Gastroesophageal sphincter (tissue), 4 donors: ENCODE measurements around the gene CNGA3. TPM values are rescaled to one million over a fixed set of nuclear protein-coding genes. Genes with fewer than 3 reads are reported as not detected.
"Not testable (repeated sequence)": the region's sequence is repeated elsewhere in the genome, so short reads cannot be mapped to it uniquely, and the experiment has no call there.

ENCODE experiments used
- ATAC-seq: fragments of 150-250 bp; one replicate; pipeline ENCODE4 v1.9.1; 2016; ENCODE audit warnings: mild to moderate bottlenecking, moderate library complexity
- H3K27ac ChIP-seq, 4 donors: fragments of 200-600 bp; sonication (generic) in 3 of 4; 1 replicate in 3 of 4; 2 replicates in 1 of 4; pipeline ENCODE4 v1.5.1; 2016 to 2019
- H3K27me3 ChIP-seq: fragments of 200-600 bp; sonication (generic); one replicate; pipeline ENCODE4 v1.5.1; 2019
- H3K36me3 ChIP-seq, 2 donors: fragments of 200-600 bp; sonication (generic); one replicate each; pipeline ENCODE4 v1.5.1; 2019; ENCODE audit warnings: control low read depth in 1 of 2
- H3K4me1 ChIP-seq, 3 donors: fragments of 200-600 bp; sonication (generic); 1 replicate in 2 of 3; 2 replicates in 1 of 3; pipeline ENCODE4 v1.5.1; 2016 to 2019; ENCODE audit warnings: control low read depth in 2 of 3
- H3K4me3 ChIP-seq, 2 donors: fragments of 200-600 bp; sonication (generic); one replicate each; pipeline ENCODE4 v1.5.1; 2019; ENCODE audit warnings: mild to moderate bottlenecking in 1 of 2, moderate library complexity in 1 of 2
- H3K9me3 ChIP-seq, 3 donors: fragments of 200-600 bp; sonication (generic); one replicate each; pipeline ENCODE4 v1.5.1; 2017 to 2019; ENCODE audit warnings: control low read depth in 2 of 3
- CTCF ChIP-seq, 4 experiments: fragments of 200-600 bp in 2 of 4; fragments of 450-650 bp in 2 of 4; sonication (generic) in 1 of 4; IDR thresholded peaks; one replicate each; pipeline ENCODE4 v1.5.1; 2017 to 2019; ENCODE audit warnings: antibody characterized with exemption in 4 of 4, mild to moderate bottlenecking in 2 of 4, moderate library complexity in 2 of 4
- EP300 ChIP-seq: sonication (generic); formaldehyde crosslinking; IDR thresholded peaks from one replicate; pipeline ENCODE4 v1.6.1; 2017; ENCODE audit warnings: antibody characterized with exemption, mild to moderate bottlenecking
- POLR2A ChIP-seq, 2 donors: fragments of 450-650 bp; IDR thresholded peaks; one replicate each; pipeline ENCODE4 v1.6.1; 2017; ENCODE audit warnings: antibody characterized with exemption in 2 of 2, mild to moderate bottlenecking in 2 of 2, moderate library complexity in 1 of 2
- POLR2AphosphoS5 ChIP-seq: sonication (generic); formaldehyde crosslinking; IDR thresholded peaks from one replicate; pipeline ENCODE4 v1.6.1; 2017; ENCODE audit warnings: antibody characterized with exemption
- WGBS, 2 donors: methylation state at CpG; one replicate each; pipeline ENCODE4 v1.1.5; 2018; ENCODE audit warnings: low coverage in 1 of 2; 5-methylcytosine and 5-hydroxymethylcytosine counted together
- total RNA-seq, 4 donors: library from RNA; depleted of rRNA; stranded (reverse); fragments of >200 nt; gene quantifications; one replicate each; pipeline ENCODE4 v1.1.0, GENCODE V29; 2016

Gene CNGA3
- total RNA-seq, 4 donors from 2014 or later = 1.1 to 10.6 (median 6.1) TPM

- no peaks in the 10 kb centered on the region for H3K9me3 ChIP-seq
- no peak for ATAC-seq
- TF ChIP-seq CTCF (IDR thresholded peaks at IDR 0.05) (no peak), POLR2A (IDR thresholded peaks at IDR 0.05) (no peak), EP300 (no peak), POLR2AphosphoS5 (no peak)
- H3K27ac ChIP-seq = no peak overlapping the region
- peaks cover 5% of the 10 kb centered on the region for H3K27me3 ChIP-seq
- no peak overlapping the region for H3K4me3 ChIP-seq
- no peaks in the 10 kb centered on the region for H3K4me1 ChIP-seq
- 45 to 79% methylated on average over 2 to 9 of the region's 12 CpGs for WGBS, 2 donors
- no peaks in the 10 kb centered on the region for H3K36me3 ChIP-seq
These were observed 45.9 kb upstream of the CNGA3 start for GRCh38 chr2:98300141-98300874.

- H3K4me1 ChIP-seq = no peaks in the 10 kb centered on the region
- no peak for TF ChIP-seq EP300
- H3K27me3 ChIP-seq = peaks cover 5% of the 10 kb centered on the region
- WGBS, 2 donors = 59 to 74% methylated on average over 5 of the region's 5 CpGs
- H3K27ac ChIP-seq = no peak overlapping the region
- H3K4me3 ChIP-seq = no peak overlapping the region
- ATAC-seq = no peak
- no peaks in the 10 kb centered on the region for H3K36me3 ChIP-seq
- no peaks in the 10 kb centered on the region for H3K9me3 ChIP-seq
These were observed 44.8 kb upstream of the CNGA3 start for GRCh38 chr2:98301469-98301868.

- H3K27ac ChIP-seq, H3K4me1 ChIP-seq, ATAC-seq, H3K36me3 ChIP-seq, H3K9me3 ChIP-seq, H3K4me3 ChIP-seq: not testable (repeated sequence)
- peaks cover 13% of the 10 kb centered on the region for H3K27me3 ChIP-seq
- 60 to 74% methylated on average over 8 to 9 of the region's 9 CpGs for WGBS, 2 donors
These were observed 39.0 kb upstream of the CNGA3 start for GRCh38 chr2:98307131-98307696.

GRCh38 chr2:98308068-98308467 lies 38.2 kb upstream of the CNGA3 start:
- no peak for ATAC-seq
- Histone ChIP-seq H3K4me1 (no peaks in the 10 kb centered on the region), H3K27me3 (peaks cover 13% of the 10 kb centered on the region), H3K9me3 (no peaks in the 10 kb centered on the region), H3K27ac (no peak overlapping the region), H3K4me3 (no peak overlapping the region), H3K36me3 (no peaks in the 10 kb centered on the region)
- WGBS, 2 donors = 50 to 54% methylated on average over 5 to 8 of the region's 8 CpGs
- TF ChIP-seq CTCF (IDR thresholded peaks at IDR 0.05) (no peak), POLR2AphosphoS5 (no peak), EP300 (no peak), POLR2A (IDR thresholded peaks at IDR 0.05) (no peak)

- no peak for TF ChIP-seq CTCF (IDR thresholded peaks at IDR 0.05)
- no peak for TF ChIP-seq EP300
- no peak for ATAC-seq
These were observed 37.7 kb upstream of the CNGA3 start for GRCh38 chr2:98308532-98308931.

GRCh38 chr2:98309580-98309979 lies 36.7 kb upstream of the CNGA3 start:
- Histone ChIP-seq H3K36me3 (no peaks in the 10 kb centered on the region), H3K27ac (no peak overlapping the region), H3K4me3 (no peak overlapping the region), H3K27me3 (peaks cover 13% of the 10 kb centered on the region), H3K9me3 (no peaks in the 10 kb centered on the region), H3K4me1 (no peaks in the 10 kb centered on the region)
- TF ChIP-seq EP300 (no peak), POLR2A (IDR thresholded peaks at IDR 0.05) (no peak), POLR2AphosphoS5 (no peak), CTCF (IDR thresholded peaks at IDR 0.05) (no peak)
- WGBS, 2 donors = 77 to 80% methylated on average over 2 to 11 of the region's 11 CpGs
- no peak for ATAC-seq

More at GRCh38 chr2:98308532-98308931, 37.7 kb upstream of the CNGA3 start:
- 60 to 93% methylated on average over 1 to 2 of the region's 4 CpGs for WGBS, 2 donors
- H3K27me3 ChIP-seq = peaks cover 13% of the 10 kb centered on the region
- H3K4me3 ChIP-seq = no peak overlapping the region
- H3K9me3 ChIP-seq = no peaks in the 10 kb centered on the region
- H3K36me3 ChIP-seq = no peaks in the 10 kb centered on the region
- H3K4me1 ChIP-seq = no peaks in the 10 kb centered on the region
- H3K27ac ChIP-seq = no peak overlapping the region
